Spleen (tissue), 11 donors: ENCODE results near the gene SMARCC2. TPM values are rescaled to one million over a fixed set of nuclear protein-coding genes. Genes with fewer than 3 reads are reported as not detected.

Experiments
- DNase-seq: peaks from one replicate; pipeline ENCODE4 v3.0.0-alpha.2; 2020
- H3K27ac ChIP-seq, 8 donors: fragments of 200-600 bp; sonication (generic) in 7 of 8; 1 replicate in 4 of 8; 2 replicates in 4 of 8; pipeline versions ENCODE4 v1.5.0 to v1.8.0; 2016 to 2021; ENCODE audit warnings: inconsistent platforms in 4 of 8, mild to moderate bottlenecking in 4 of 8, moderate library complexity in 1 of 8
- H3K27me3 ChIP-seq, 7 donors: fragments of 200-600 bp; sonication (generic) in 6 of 7; replicated peaks in 1 of 7; 1 replicate in 4 of 7; 2 replicates in 3 of 7; pipeline versions ENCODE4 v1.5.0 to v1.8.0; 2016 to 2021; ENCODE audit warnings: inconsistent platforms in 3 of 7, mild to moderate bottlenecking in 1 of 7
- H3K36me3 ChIP-seq, 6 donors: fragments of 200-600 bp; sonication (generic) in 5 of 6; 1 replicate in 4 of 6; 2 replicates in 2 of 6; pipeline versions ENCODE4 v1.5.0 to v1.8.0; 2016 to 2021; ENCODE audit warnings: inconsistent platforms in 2 of 6
- H3K4me1 ChIP-seq, 6 donors: fragments of 200-600 bp; sonication (generic) in 5 of 6; 1 replicate in 3 of 6; 2 replicates in 3 of 6; pipeline versions ENCODE4 v1.5.0 to v1.8.0; 2016 to 2021; ENCODE audit warnings: inconsistent platforms in 3 of 6
- H3K4me3 ChIP-seq, 8 donors: fragments of 200-600 bp; sonication (generic) in 7 of 8; 1 replicate in 4 of 8; 2 replicates in 4 of 8; pipeline versions ENCODE4 v1.5.0 to v1.8.0; 2016 to 2021; ENCODE audit warnings: inconsistent platforms in 4 of 8, mild to moderate bottlenecking in 4 of 8, moderate library complexity in 2 of 8
- H3K9me3 ChIP-seq, 8 donors: fragments of 200-600 bp; sonication (generic) in 7 of 8; 1 replicate in 4 of 8; 2 replicates in 4 of 8; pipeline versions ENCODE4 v1.5.0 to v1.8.0; 2016 to 2021; ENCODE audit warnings: inconsistent platforms in 4 of 8
- POLR2A ChIP-seq, 3 donors: fragments of 450-650 bp; IDR thresholded peaks; one replicate each; pipeline ENCODE4 v1.5.1; 2017; ENCODE audit warnings: antibody characterized with exemption in 3 of 3, mild to moderate bottlenecking in 1 of 3
- POLR2AphosphoS5 ChIP-seq, 3 donors: sonication (generic); formaldehyde crosslinking; IDR thresholded peaks; one replicate each; pipeline ENCODE4 v1.5.1; 2017; ENCODE audit warnings: antibody characterized with exemption in 3 of 3
- WGBS, 5 donors: extraction: QIAGEN DNeasy Blood & Tissue Kit in 3 of 5; methylation state at CpG; one replicate each; pipeline versions ENCODE4 v1.1.5 to v1.1.7; 2013 to 2018; 5-methylcytosine and 5-hydroxymethylcytosine counted together
- intact Hi-C: fragments of 100-400 bp; cut with DNase I; formaldehyde crosslinking; loops from one replicate; pipeline ENCODE4 v1.15.0; 2023; ENCODE audit warnings: low total_unique reads
- polyA plus RNA-seq, 3 donors: library from polyadenylated mRNA; stranded (reverse); fragments of 200-250 nt; gene quantifications; one replicate each; pipeline ENCODE4 v1.2.1, GENCODE V29; 2013
- total RNA-seq, 7 donors: library from RNA; depleted of rRNA in 3 of 7; stranded (reverse); fragments of >200 nt in 3 of 7; fragmentation: NEBNext Ultra II Directional in 4 of 7; extraction: Animal tissue kit (Norgen Biotek cat#: 25700) in 4 of 7; gene quantifications; one replicate each; pipeline versions ENCODE4 v1.1.0 to v1.2.1, GENCODE V29; 2016 to 2021
- TF ChIP-seq, protein P1 (sequence below), 11 experiments: fragments of 200-600 bp in 7 of 11; fragments of 450-650 bp in 4 of 11; sonication (generic) in 4 of 11; IDR thresholded peaks in 8 of 11; conservative IDR thresholded peaks in 3 of 11; 1 replicate in 7 of 11; 2 replicates in 4 of 11; pipeline versions ENCODE4 v1.4.0 to v1.8.0; 2016 to 2021; ENCODE audit warnings: antibody characterized with exemption in 11 of 11, inconsistent platforms in 4 of 11, mild to moderate bottlenecking in 1 of 11
- donor health status: healthy with polysubstance abuse.
- donor health status: DM: no; HTN: no; CAD: no; lungs with moderate emphysema.
- donor health status: DM: no; HTN: no; CAD: no.
- donor health status: Bipolar disorder and iron deficiency.
- donor health status: healthy.
- donor health status: DM: no; HTN: no; CAD: no.
- donor health status: DM: yes; HTN: yes; CAD: no.

The SMARCC2 gene
- total and polyA plus RNA-seq, 10 donors, result 8.5 to 121 (median 97.7) TPM

- intact Hi-C loops, result no loop called here
- DNase-seq, result no peak
These were observed 38.7 kb downstream of the SMARCC2 start for GRCh38 chr12:56150563-56150962.

DNA sequence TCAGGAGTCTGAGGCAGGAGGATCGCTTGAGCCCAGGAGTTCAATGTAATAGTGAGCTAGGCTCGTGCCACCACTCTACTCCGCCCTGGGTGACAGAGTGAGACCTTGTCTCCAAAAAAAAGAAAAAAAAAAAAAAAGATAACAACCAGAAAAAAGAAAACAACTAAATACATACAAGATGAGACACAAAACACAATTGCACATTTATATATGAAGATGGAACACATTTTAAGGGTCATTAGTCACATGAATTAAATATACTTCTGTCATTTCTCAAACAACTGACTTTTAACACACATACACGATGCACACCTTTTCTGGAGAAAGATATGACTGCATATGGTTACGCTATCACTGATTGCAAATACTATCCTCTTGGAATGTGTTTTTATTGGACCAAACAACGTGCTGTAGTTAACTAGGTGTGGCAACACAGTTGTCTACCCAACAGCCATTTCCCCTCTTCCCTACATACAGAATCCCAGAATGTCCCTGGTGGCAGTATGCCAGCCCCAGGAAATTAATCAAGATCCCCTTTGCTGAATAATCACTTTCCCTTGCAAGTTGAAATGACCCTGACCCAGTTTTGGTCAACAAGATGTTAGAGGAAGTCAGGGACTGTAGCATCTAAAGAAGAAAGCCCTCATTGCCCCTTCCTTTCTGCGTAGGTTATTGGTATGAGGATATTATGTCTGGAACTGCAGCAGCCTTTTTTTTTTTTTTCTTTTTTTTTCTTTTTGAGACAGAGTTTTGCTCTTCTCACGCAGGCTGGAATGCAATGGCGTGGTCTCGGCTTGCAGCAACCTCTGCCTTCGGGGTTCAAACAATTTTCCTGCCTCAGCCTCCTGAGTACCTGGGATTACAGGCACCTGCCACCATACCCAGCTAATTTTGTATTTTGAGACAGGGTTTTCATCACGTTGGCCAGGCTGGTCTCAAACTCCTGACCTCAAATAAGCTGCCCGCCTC lies 42.5 kb downstream of the SMARCC2 start:
- no peak overlapping the region for H3K4me3 ChIP-seq
- H3K27me3 ChIP-seq, result no peaks in the 10 kb centered on the region
- intact Hi-C loops, result no loop called here
- WGBS, 5 donors, result 69 to 74% (median 72%) methylated on average over 13 of the region's 13 CpGs
- H3K27ac ChIP-seq, result peak overlapping the region in 7 of 8 donors; percentile 21 to 67 (median 58)
- H3K4me1 ChIP-seq, result peaks cover 21 to 76% (median 57%) of the 10 kb centered on the region in 6 donors
- peak in 1 of 3 donors; percentile 72 for TF ChIP-seq POLR2AphosphoS5 (IDR thresholded peaks at IDR 0.05)
- TF ChIP-seq, protein P1, sequence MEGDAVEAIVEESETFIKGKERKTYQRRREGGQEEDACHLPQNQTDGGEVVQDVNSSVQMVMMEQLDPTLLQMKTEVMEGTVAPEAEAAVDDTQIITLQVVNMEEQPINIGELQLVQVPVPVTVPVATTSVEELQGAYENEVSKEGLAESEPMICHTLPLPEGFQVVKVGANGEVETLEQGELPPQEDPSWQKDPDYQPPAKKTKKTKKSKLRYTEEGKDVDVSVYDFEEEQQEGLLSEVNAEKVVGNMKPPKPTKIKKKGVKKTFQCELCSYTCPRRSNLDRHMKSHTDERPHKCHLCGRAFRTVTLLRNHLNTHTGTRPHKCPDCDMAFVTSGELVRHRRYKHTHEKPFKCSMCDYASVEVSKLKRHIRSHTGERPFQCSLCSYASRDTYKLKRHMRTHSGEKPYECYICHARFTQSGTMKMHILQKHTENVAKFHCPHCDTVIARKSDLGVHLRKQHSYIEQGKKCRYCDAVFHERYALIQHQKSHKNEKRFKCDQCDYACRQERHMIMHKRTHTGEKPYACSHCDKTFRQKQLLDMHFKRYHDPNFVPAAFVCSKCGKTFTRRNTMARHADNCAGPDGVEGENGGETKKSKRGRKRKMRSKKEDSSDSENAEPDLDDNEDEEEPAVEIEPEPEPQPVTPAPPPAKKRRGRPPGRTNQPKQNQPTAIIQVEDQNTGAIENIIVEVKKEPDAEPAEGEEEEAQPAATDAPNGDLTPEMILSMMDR (IDR thresholded peaks at IDR 0.05 in 8 of 11, conservative IDR thresholded peaks at IDR 0.05 in 3 of 11), result no peak
- no peaks in the 10 kb centered on the region for H3K9me3 ChIP-seq
- peaks cover 0 to 46% (median 34%) of the 10 kb centered on the region in 6 donors for H3K36me3 ChIP-seq
- DNase-seq, result no peak

More at GRCh38 chr12:56150563-56150962, 38.7 kb downstream of the SMARCC2 start:
- 50 to 66% (median 57%) methylated on average over 3 of the region's 3 CpGs for WGBS, 5 donors
- peak overlapping the region in 3 of 8 donors; percentile 97 to 98 (median 98) for H3K27ac ChIP-seq
- H3K4me3 ChIP-seq, result no peak overlapping the region
- peaks cover 13 to 63% (median 44%) of the 10 kb centered on the region in 6 donors for H3K4me1 ChIP-seq
- H3K27me3 ChIP-seq, result no peaks in the 10 kb centered on the region
- H3K36me3 ChIP-seq, result peaks cover 0 to 8% (median 0%) of the 10 kb centered on the region in 6 donors
- no peak for TF ChIP-seq POLR2AphosphoS5 (IDR thresholded peaks at IDR 0.05)
- TF ChIP-seq, protein P1 (IDR thresholded peaks at IDR 0.05 in 8 of 11, conservative IDR thresholded peaks at IDR 0.05 in 3 of 11), result no peak
- no peak for TF ChIP-seq POLR2A (IDR thresholded peaks at IDR 0.05)
- no peaks in the 10 kb centered on the region for H3K9me3 ChIP-seq

- no peak overlapping the region for H3K4me3 ChIP-seq
- peaks cover 14 to 64% (median 45%) of the 10 kb centered on the region in 6 donors for H3K4me1 ChIP-seq
- peaks cover 0 to 62% (median 47%) of the 10 kb centered on the region in 6 donors for H3K36me3 ChIP-seq
- no peaks in the 10 kb centered on the region for H3K27me3 ChIP-seq
- intact Hi-C loops, result no loop called here
- H3K27ac ChIP-seq, result peak overlapping the region in 7 of 8 donors; percentile 44 to 83 (median 75)
- no peak for TF ChIP-seq POLR2AphosphoS5 (IDR thresholded peaks at IDR 0.05)
- TF ChIP-seq POLR2A (IDR thresholded peaks at IDR 0.05), result no peak
- TF ChIP-seq, protein P1 (IDR thresholded peaks at IDR 0.05 in 8 of 11, conservative IDR thresholded peaks at IDR 0.05 in 3 of 11), result no peak
- 86 to 96% (median 91%) methylated on average over 3 of the region's 3 CpGs for WGBS, 5 donors
- H3K9me3 ChIP-seq, result no peaks in the 10 kb centered on the region
- no peak for DNase-seq
These were observed 44.1 kb downstream of the SMARCC2 start for GRCh38 chr12:56145217-56145616.

GRCh38 chr12:56143870-56144269 lies 45.4 kb downstream of the SMARCC2 start:
- Histone ChIP-seq H3K36me3 (peaks cover 0 to 68% (median 61%) of the 10 kb centered on the region in 6 donors), H3K4me3 (no peak overlapping the region), H3K4me1 (peaks cover 14 to 62% (median 45%) of the 10 kb centered on the region in 6 donors), H3K27ac (peak overlapping the region; percentile 42 to 83 (median 68)), H3K9me3 (no peaks in the 10 kb centered on the region), H3K27me3 (no peaks in the 10 kb centered on the region)
- DNase-seq, result no peak
- intact Hi-C loops, result no loop called here
- WGBS, 5 donors, result 58 to 72% (median 59%) methylated on average over 8 of the region's 8 CpGs
- peak; percentile 24 to 79 (median 76) for TF ChIP-seq POLR2AphosphoS5 (IDR thresholded peaks at IDR 0.05)
- TF ChIP-seq, protein P1 (IDR thresholded peaks at IDR 0.05 in 8 of 11, conservative IDR thresholded peaks at IDR 0.05 in 3 of 11), result no peak
